HCT116 (cell line): ENCODE data around the gene DNALI1. TPM values are rescaled to one million over a fixed set of nuclear protein-coding genes. Genes with fewer than 3 reads are reported as not detected.

Experiments used
- ATAC-seq: fragments of 200-7000 bp; cut with Tn5 transposase; 2 replicates; pipeline ENCODE4 v1.9.1; 2020; ENCODE audit warnings: mild to moderate bottlenecking, moderate library complexity
- BruUV-seq: library from RNA; stranded (reverse); fragments of 400-500 nt; replicated peaks from 2 replicates; lab custom pipeline; 2021; lab: Mats Ljungman, UMichigan
- CTCF ChIA-PET: fragments of 300-600 bp; sonication (Branson Sonifier 250); formaldehyde crosslinking; loops from one replicate; lab custom pipeline; 2021; ENCODE audit warnings: antibody characterized with exemption; lab: Charles Lee
- POLR2A ChIA-PET: fragments of 300-600, 350-600 bp; sonication (Branson Sonifier 250); formaldehyde crosslinking; loops from one replicate; lab custom pipeline; 2021; ENCODE audit warnings: antibody characterized with exemption; lab: Charles Lee
- RAD21 ChIA-PET, 2 experiments: fragments of 300-600 bp; sonication (Branson Sonifier 250); formaldehyde crosslinking; loops; one replicate each; lab custom pipeline; 2023; ENCODE audit warnings: low total read pairs in 2 of 2; ENCODE audit not compliant: uncharacterized antibody in 2 of 2, unreplicated experiment in 2 of 2, low non-redundant PET in 1 of 2; lab: Charles Lee
- DNase-seq: peaks from one replicate; pipeline ENCODE4 v3.0.0-alpha.2; 2010; ENCODE audit warnings: low read depth, low spot score
- H2AFZ ChIP-seq: fragments of 200-600 bp; shearing (Covaris generic), sonication (generic); 2 replicates; pipeline ENCODE4 v1.6.1; 2017; ENCODE audit warnings: low read depth, mixed run types, mixed read lengths, antibody characterized with exemption, low read length; ENCODE audit not compliant: poor library complexity, severe bottlenecking
- H3K27ac ChIP-seq: 2 replicates; pipeline ENCODE4 v1.5.1; 2012; ENCODE audit warnings: low read depth, low read length
- H3K27me3 ChIP-seq: fragments of 200-600 bp; sonication (generic); 2 replicates; pipeline ENCODE4 v1.6.1; 2016; ENCODE audit warnings: mixed run types, low read length, mixed read lengths; ENCODE audit not compliant: insufficient read depth
- H3K36me3 ChIP-seq, 2 experiments: fragments of 200-500 bp in 1 of 2; fragments of 200-600 bp in 1 of 2; sonication (Bioruptor generic) in 1 of 2; sonication (generic) in 1 of 2; 2 replicates each; pipeline versions ENCODE4 v1.5.1 to v1.6.1; 2014 to 2016; ENCODE audit warnings: low read length in 2 of 2, inconsistent platforms in 1 of 2, mixed read lengths in 1 of 2, mixed run types in 1 of 2; ENCODE audit not compliant: insufficient read depth in 2 of 2, control insufficient read depth in 1 of 2
- H3K4me1 ChIP-seq, 2 experiments: fragments of 200-600 bp in 1 of 2; sonication (generic) in 1 of 2; 2 replicates each; pipeline versions ENCODE4 v1.5.1 to v1.6.1; 2012 to 2017; ENCODE audit warnings: low read length in 2 of 2, inconsistent platforms in 1 of 2, mild to moderate bottlenecking in 1 of 2, mixed read lengths in 1 of 2, mixed run types in 1 of 2, moderate library complexity in 1 of 2; ENCODE audit not compliant: insufficient read depth in 2 of 2, control insufficient read depth in 1 of 2
- H3K4me2 ChIP-seq: fragments of 200-600 bp; sonication (generic); 2 replicates; pipeline ENCODE4 v1.6.1; 2017; ENCODE audit warnings: mixed run types, low read length, mixed read lengths
- H3K4me3 ChIP-seq, 2 experiments: fragments of 200-600 bp in 1 of 2; sonication (generic) in 1 of 2; replicated peaks in 1 of 2; 2 replicates each; pipeline ENCODE4 v1.5.1; 2011 to 2016; ENCODE audit warnings: low read length in 2 of 2, control low read depth in 1 of 2, low read depth in 1 of 2, mild to moderate bottlenecking in 1 of 2, mixed read lengths in 1 of 2, mixed run types in 1 of 2
- H3K79me2 ChIP-seq: fragments of 200-600 bp; sonication (generic); 2 replicates; pipeline ENCODE4 v1.6.1; 2017; ENCODE audit warnings: mild to moderate bottlenecking, mixed run types, low read length, moderate library complexity, mixed read lengths; ENCODE audit not compliant: insufficient read depth
- H3K9ac ChIP-seq: fragments of 200-600 bp; sonication (generic); 2 replicates; pipeline ENCODE4 v1.6.1; 2016; ENCODE audit warnings: low read length, mixed read lengths
- H3K9me2 ChIP-seq: fragments of 200-600 bp; sonication (generic), shearing (Covaris generic); 2 replicates; pipeline ENCODE4 v1.6.1; 2017; ENCODE audit warnings: mixed run types, mild to moderate bottlenecking, moderate library complexity; ENCODE audit not compliant: insufficient read depth
- H3K9me3 ChIP-seq, 2 experiments: fragments of 200-500 bp in 1 of 2; fragments of 200-600 bp in 1 of 2; sonication (Bioruptor generic) in 1 of 2; sonication (generic) in 1 of 2; 2 replicates each; pipeline ENCODE4 v1.6.1; 2014 to 2017; ENCODE audit warnings: low read length in 2 of 2, mixed read lengths in 2 of 2, inconsistent platforms in 1 of 2, low read depth in 1 of 2, mild to moderate bottlenecking in 1 of 2, mixed run types in 1 of 2, moderate library complexity in 1 of 2; ENCODE audit not compliant: control insufficient read depth in 1 of 2, insufficient read depth in 1 of 2
- H4K20me1 ChIP-seq: fragments of 200-600 bp; sonication (generic), shearing (Covaris generic); 2 replicates; pipeline ENCODE4 v1.6.1; 2017; ENCODE audit warnings: mixed run types, mild to moderate bottlenecking, moderate library complexity; ENCODE audit not compliant: insufficient read depth
- CBX3 ChIP-seq: IDR thresholded peaks from 2 replicates; pipeline ENCODE4 v1.6.1; 2012; ENCODE audit warnings: low read depth
- CEBPB ChIP-seq: IDR thresholded peaks from 2 replicates; pipeline ENCODE4 v1.6.1; 2012; ENCODE audit warnings: low read depth
- ELF1 ChIP-seq: IDR thresholded peaks from 2 replicates; pipeline ENCODE4 v1.6.1; 2012; ENCODE audit warnings: low read depth, borderline replicate concordance
- EZH2 ChIP-seq: fragments of 200-600 bp; sonication (generic); IDR thresholded peaks from 2 replicates; pipeline ENCODE4 v1.6.1; 2017; ENCODE audit warnings: antibody characterized with exemption, mixed run types
- EZH2phosphoT487 ChIP-seq: fragments of 200-600 bp; IDR thresholded peaks from 2 replicates; pipeline ENCODE4 v1.6.1; 2018; ENCODE audit warnings: antibody characterized with exemption, borderline replicate concordance
- FOSL1 ChIP-seq: IDR thresholded peaks from 2 replicates; pipeline ENCODE4 v1.6.1; 2012; ENCODE audit warnings: low read depth
- JUND ChIP-seq: IDR thresholded peaks from 2 replicates; pipeline ENCODE4 v1.6.1; 2012
- POLR2A ChIP-seq: IDR thresholded peaks from 2 replicates; pipeline ENCODE4 v1.7.0; 2011; ENCODE audit warnings: borderline replicate concordance; ENCODE audit not compliant: insufficient read depth, insufficient read length; ENCODE audit errors: extremely low read depth
- POLR2AphosphoS5 ChIP-seq: IDR thresholded peaks from 2 replicates; pipeline ENCODE4 v1.6.1; 2011; ENCODE audit warnings: mild to moderate bottlenecking, low read depth, low read length, moderate library complexity
- RAD21 ChIP-seq: IDR thresholded peaks from 2 replicates; pipeline ENCODE4 v1.6.1; 2012; ENCODE audit warnings: low read depth, mild to moderate bottlenecking
- SIN3A ChIP-seq: IDR thresholded peaks from 2 replicates; pipeline ENCODE4 v1.6.1; 2012; ENCODE audit warnings: low read depth
- SP1 ChIP-seq: IDR thresholded peaks from 2 replicates; pipeline ENCODE4 v1.6.1; 2012; ENCODE audit warnings: low read depth
- SRF ChIP-seq: IDR thresholded peaks from 2 replicates; pipeline ENCODE4 v1.6.1; 2012; ENCODE audit warnings: low read depth
- TCF7L2 ChIP-seq: IDR thresholded peaks from 2 replicates; pipeline ENCODE4 v1.7.0; 2011; ENCODE audit warnings: borderline replicate concordance, inconsistent platforms; ENCODE audit not compliant: insufficient read depth, insufficient read length; ENCODE audit errors: extremely low read depth
- YY1 ChIP-seq: IDR thresholded peaks from 2 replicates; pipeline ENCODE4 v1.6.1; 2011; ENCODE audit warnings: low read length, low read depth, moderate library complexity, mild to moderate bottlenecking; ENCODE audit not compliant: insufficient replicate concordance; ENCODE audit errors: extremely low read depth
- ZFX ChIP-seq: fragments of 450-650 bp; IDR thresholded peaks from 2 replicates; pipeline ENCODE4 v1.6.1; 2017
- ZNF274 ChIP-seq: fragments of 200-500 bp; sonication (Bioruptor generic); IDR thresholded peaks from 2 replicates; pipeline ENCODE4 v1.6.1; 2014; ENCODE audit warnings: mild to moderate bottlenecking, low read depth, low read length, inconsistent platforms
- intact Hi-C: fragments of 100-400 bp; cut with micrococcal nuclease; formaldehyde crosslinking; loops from 2 replicates; pipeline ENCODE4 v1.10.0; 2022
- total RNA-seq: library from RNA; stranded (reverse); gene quantifications from one replicate; pipeline ENCODE4 v1.2.1, GENCODE V29; 2021; ENCODE audit not compliant: unreplicated experiment
- TF ChIP-seq, protein P1 (sequence below): IDR thresholded peaks from 2 replicates; pipeline ENCODE4 v1.6.1; 2012
- TF ChIP-seq, protein P2 (sequence below): IDR thresholded peaks from 2 replicates; pipeline ENCODE4 v1.6.1; 2012
- TF ChIP-seq, protein P3 (sequence below), 3 experiments: fragments of 200-600 bp in 1 of 3; sonication (generic) in 1 of 3; IDR thresholded peaks in 2 of 3; conservative IDR thresholded peaks in 1 of 3; 2 replicates each; pipeline ENCODE4 v1.5.1; 2012 to 2017; ENCODE audit warnings: low read depth in 2 of 3, low read length in 2 of 3, antibody characterized with exemption in 1 of 3, borderline replicate concordance in 1 of 3, control low read depth in 1 of 3, mild to moderate bottlenecking in 1 of 3, mixed read lengths in 1 of 3, mixed run types in 1 of 3, moderate library complexity in 1 of 3; ENCODE audit not compliant: insufficient read depth in 1 of 3
- TF ChIP-seq, protein P4 (sequence below): IDR thresholded peaks from 2 replicates; pipeline ENCODE4 v1.6.1; 2011; ENCODE audit warnings: mild to moderate bottlenecking, low read length, moderate library complexity; ENCODE audit not compliant: insufficient replicate concordance; ENCODE audit errors: extremely low read depth

Gene DNALI1
- total RNA-seq, 1 experiment from 2014 or later, result 0.64 TPM

DNA sequence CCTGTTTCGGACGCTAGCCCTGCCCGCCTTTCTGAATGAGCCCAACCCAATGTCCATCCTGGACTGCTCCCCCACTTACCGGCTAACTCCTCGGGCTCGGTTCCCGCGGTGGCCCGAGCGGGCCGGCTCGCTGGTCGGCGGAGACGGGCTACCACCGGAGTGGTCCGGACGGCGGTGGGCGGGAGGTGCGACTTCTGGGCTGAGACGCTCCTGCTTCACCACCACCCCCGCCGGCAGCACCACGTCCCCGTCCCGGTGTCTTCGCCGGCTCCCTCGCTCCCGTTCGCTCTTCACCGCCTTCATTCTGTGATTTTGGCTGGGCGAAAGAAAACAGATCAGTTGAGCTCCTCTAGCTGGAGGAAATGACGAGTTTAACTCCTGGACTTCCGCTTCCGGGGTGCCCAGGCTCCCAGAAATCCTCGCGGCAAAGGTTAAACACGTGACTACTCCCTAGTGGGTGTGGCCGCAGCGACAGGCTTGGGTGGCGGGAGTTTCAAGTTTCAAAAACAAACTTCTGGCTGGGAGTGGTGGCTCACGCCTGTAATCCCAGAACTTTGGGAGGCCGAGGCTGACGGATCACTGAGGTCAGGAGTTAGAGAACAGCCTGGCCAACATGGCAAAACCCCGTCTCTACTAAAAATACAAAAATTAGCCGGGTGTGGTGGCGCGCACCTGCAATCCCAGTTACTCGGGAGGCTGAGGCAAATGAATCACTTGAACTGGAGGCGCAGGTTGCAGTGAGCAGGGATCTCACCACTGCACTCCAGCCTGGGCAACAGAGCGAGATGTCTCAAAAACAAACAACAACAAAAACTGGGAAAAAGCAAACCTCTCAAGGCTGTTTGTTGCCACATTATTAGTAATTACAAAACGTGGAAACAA lies 2.6 kb upstream of the DNALI1 start, which contains the start of gene SNIP1:
Gene SNIP1 (minus strand): TSS at position 367 of the 882 bp plus-strand sequence. CDS start 64 bp downstream, at position 303.
- peak; percentile 88 for ATAC-seq
- Histone ChIP-seq H4K20me1 (0 out of 2 replicates have a peak, but pooled peaks cover 8% of the 10 kb centered on the region), H3K27ac (peak within 1 kb of the TSS; percentile 71), H3K79me2 (peaks cover 48% of the 10 kb centered on the region), H3K9ac (peak within 1 kb of the TSS; percentile 89), H3K4me1 (peaks cover 15 to 28% of the 10 kb centered on the region in 2 experiments), H3K9me2 (no peaks in the 10 kb centered on the region), H3K27me3 (no peaks in the 10 kb centered on the region), H3K4me3 (peak within 1 kb of the TSS; percentile 98 to 99), H3K36me3 (peaks cover 16% of the 10 kb centered on the region in 2 experiments; a peak in 3 of 4 replicates), H3K4me2 (peak within 1 kb of the TSS; percentile 89), H3K9me3 (no peaks in the 10 kb centered on the region), H2AFZ (peak within 1 kb of the TSS; percentile 9)
- ChIA-PET RAD21 (no interaction called here), POLR2A (no interaction called here), CTCF (interaction anchor here (0.9 kb wide), 1 partner anchor 40 kb away, joined by 3 read pairs; the partner anchor contains the start of gene MEAF6)
- no TSS peak for BruUV-seq
- DNase-seq, result peak; percentile 85
- intact Hi-C loops, result loop anchor here (5.0 kb wide), 2 partner anchors 102 to 138 kb away; partner anchors contain the start of gene CDCA8
- TF ChIP-seq, protein P1, sequence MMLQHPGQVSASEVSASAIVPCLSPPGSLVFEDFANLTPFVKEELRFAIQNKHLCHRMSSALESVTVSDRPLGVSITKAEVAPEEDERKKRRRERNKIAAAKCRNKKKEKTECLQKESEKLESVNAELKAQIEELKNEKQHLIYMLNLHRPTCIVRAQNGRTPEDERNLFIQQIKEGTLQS, result no peak
- TF ChIP-seq EZH2 (no peak), POLR2AphosphoS5 (peak; percentile 88), EZH2phosphoT487 (no peak), TCF7L2 (no peak), SIN3A (no peak; the same call in 1 of the 2 replicates), CEBPB (no peak), ELF1 (peak; percentile 71; the same call in 1 of the 2 replicates), FOSL1 (no peak), SP1 (peak; percentile 41; the same call in 1 of the 2 replicates), ZNF274 (no peak), RAD21 (no peak), CBX3 (peak; percentile 40), JUND (no peak), POLR2A (peak; percentile 36), YY1 (peak; percentile 69), ZFX (no peak), SRF (no peak; the same call in 1 of the 2 replicates)
- TF ChIP-seq, protein P2, sequence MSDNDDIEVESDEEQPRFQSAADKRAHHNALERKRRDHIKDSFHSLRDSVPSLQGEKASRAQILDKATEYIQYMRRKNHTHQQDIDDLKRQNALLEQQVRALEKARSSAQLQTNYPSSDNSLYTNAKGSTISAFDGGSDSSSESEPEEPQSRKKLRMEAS, result peak; percentile 84
- TF ChIP-seq, protein P3, sequence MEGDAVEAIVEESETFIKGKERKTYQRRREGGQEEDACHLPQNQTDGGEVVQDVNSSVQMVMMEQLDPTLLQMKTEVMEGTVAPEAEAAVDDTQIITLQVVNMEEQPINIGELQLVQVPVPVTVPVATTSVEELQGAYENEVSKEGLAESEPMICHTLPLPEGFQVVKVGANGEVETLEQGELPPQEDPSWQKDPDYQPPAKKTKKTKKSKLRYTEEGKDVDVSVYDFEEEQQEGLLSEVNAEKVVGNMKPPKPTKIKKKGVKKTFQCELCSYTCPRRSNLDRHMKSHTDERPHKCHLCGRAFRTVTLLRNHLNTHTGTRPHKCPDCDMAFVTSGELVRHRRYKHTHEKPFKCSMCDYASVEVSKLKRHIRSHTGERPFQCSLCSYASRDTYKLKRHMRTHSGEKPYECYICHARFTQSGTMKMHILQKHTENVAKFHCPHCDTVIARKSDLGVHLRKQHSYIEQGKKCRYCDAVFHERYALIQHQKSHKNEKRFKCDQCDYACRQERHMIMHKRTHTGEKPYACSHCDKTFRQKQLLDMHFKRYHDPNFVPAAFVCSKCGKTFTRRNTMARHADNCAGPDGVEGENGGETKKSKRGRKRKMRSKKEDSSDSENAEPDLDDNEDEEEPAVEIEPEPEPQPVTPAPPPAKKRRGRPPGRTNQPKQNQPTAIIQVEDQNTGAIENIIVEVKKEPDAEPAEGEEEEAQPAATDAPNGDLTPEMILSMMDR (IDR thresholded peaks at IDR 0.05 in 2 of 3, conservative IDR thresholded peaks at IDR 0.05 in 1 of 3; ENCODE audit: borderline replicate concordance in 1 of 3, insufficient read depth in 1 of 3, low read depth in 2 of 3, low read length in 2 of 3), result no peak
- TF ChIP-seq, protein P4, sequence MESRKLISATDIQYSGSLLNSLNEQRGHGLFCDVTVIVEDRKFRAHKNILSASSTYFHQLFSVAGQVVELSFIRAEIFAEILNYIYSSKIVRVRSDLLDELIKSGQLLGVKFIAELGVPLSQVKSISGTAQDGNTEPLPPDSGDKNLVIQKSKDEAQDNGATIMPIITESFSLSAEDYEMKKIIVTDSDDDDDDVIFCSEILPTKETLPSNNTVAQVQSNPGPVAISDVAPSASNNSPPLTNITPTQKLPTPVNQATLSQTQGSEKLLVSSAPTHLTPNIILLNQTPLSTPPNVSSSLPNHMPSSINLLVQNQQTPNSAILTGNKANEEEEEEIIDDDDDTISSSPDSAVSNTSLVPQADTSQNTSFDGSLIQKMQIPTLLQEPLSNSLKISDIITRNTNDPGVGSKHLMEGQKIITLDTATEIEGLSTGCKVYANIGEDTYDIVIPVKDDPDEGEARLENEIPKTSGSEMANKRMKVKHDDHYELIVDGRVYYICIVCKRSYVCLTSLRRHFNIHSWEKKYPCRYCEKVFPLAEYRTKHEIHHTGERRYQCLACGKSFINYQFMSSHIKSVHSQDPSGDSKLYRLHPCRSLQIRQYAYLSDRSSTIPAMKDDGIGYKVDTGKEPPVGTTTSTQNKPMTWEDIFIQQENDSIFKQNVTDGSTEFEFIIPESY, result no peak
